GM19099 (cell line): ENCODE results near the gene ERCC4.

ENCODE experiments used
- POLR2A ChIP-seq: IDR thresholded peaks from 3 replicates; pipeline ENCODE4 v1.6.1; 2011; ENCODE audit warnings: low read depth; ENCODE audit not compliant: insufficient read length; ENCODE audit errors: extremely low read depth

ERCC4 gene

GRCh38 chr16:13956635-13957196 lies 36.8 kb downstream of the ERCC4 start:
- TF ChIP-seq POLR2A = no peak

GRCh38 chr16:13957197-13958078 lies 37.5 kb downstream of the ERCC4 start:
- no peak for TF ChIP-seq POLR2A

GRCh38 chr16:13958474-13958873 lies 38.5 kb downstream of the ERCC4 start:
- TF ChIP-seq POLR2A = no peak

GRCh38 chr16:13959626-13960025 lies 39.7 kb downstream of the ERCC4 start:
- TF ChIP-seq POLR2A = no peak

- TF ChIP-seq POLR2A = no peak
Measured at GRCh38 chr16:13961099-13961811, 41.3 kb downstream of the ERCC4 start.

- TF ChIP-seq POLR2A = no peak
Measured at GRCh38 chr16:13962232-13962631, 42.3 kb downstream of the ERCC4 start.

- TF ChIP-seq POLR2A = no peak
Measured at GRCh38 chr16:13968835-13969234, 48.9 kb downstream of the ERCC4 start.

GRCh38 chr16:13969711-13970110 lies 49.8 kb downstream of the ERCC4 start:
- TF ChIP-seq POLR2A = no peak

GRCh38 chr16:13970708-13971422 lies 50.9 kb downstream of the ERCC4 start:
- no peak for TF ChIP-seq POLR2A

- no peak for TF ChIP-seq POLR2A
Measured at GRCh38 chr16:13973321-13974023, 53.5 kb downstream of the ERCC4 start.

- no peak for TF ChIP-seq POLR2A
Measured at GRCh38 chr16:13977177-13977576, 57.2 kb downstream of the ERCC4 start.

- no peak for TF ChIP-seq POLR2A
Measured at GRCh38 chr16:13982451-13982850, 62.5 kb downstream of the ERCC4 start.

GRCh38 chr16:13983625-13984024 lies 63.7 kb downstream of the ERCC4 start:
- TF ChIP-seq POLR2A = no peak

GRCh38 chr16:13984794-13985193 lies 64.8 kb downstream of the ERCC4 start:
- TF ChIP-seq POLR2A = no peak
